DMS153 (cell line): ENCODE measurements around the gene MGAT4A.

Experiments used
- DNase-seq: peaks from one replicate; lab custom pipeline; 2025; lab: John Stamatoyannopoulos, UW

MGAT4A gene

DNA sequence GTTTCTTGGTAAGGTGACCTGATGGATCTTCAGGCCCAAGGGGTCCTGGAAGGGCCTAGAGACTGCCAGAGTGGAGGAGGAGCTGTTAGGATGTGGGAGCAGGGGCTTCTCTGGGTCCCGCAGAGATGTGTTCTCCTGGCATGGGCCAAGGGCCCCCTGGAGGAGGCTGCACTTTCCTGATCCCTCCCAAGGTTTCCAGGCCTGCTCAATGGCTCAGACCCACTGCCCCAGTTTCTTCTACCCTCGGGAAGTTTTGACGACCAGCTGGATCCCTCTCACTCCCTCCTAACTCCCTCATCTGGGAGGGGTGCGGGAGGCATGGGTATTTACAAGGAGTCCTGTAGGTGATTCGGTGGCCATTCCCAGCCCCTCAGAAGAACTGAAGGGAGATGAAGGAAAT lies 158.7 kb downstream of the MGAT4A start:
- DNase-seq, result no peak

DNA sequence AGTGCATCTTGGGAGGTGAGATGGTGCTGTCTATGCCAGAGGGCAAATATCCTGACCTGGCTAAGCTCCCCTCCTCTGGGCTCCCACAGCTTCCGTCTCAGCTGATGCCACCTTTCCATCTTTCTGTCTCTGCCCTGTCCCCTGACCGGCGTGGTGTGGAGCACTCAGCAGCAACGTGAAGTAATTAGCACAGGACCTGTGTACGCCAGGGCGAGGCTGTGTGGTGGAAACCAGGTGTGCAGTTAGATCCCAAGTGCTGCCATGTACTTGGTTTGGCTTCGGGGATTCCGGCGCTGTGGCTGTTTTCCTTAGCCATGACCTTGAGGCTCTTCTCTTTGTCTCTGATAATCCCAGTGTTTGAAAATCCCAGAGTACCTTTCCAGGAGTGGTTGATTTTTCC lies 159.1 kb downstream of the MGAT4A start:
- DNase-seq, result no peak

DNA sequence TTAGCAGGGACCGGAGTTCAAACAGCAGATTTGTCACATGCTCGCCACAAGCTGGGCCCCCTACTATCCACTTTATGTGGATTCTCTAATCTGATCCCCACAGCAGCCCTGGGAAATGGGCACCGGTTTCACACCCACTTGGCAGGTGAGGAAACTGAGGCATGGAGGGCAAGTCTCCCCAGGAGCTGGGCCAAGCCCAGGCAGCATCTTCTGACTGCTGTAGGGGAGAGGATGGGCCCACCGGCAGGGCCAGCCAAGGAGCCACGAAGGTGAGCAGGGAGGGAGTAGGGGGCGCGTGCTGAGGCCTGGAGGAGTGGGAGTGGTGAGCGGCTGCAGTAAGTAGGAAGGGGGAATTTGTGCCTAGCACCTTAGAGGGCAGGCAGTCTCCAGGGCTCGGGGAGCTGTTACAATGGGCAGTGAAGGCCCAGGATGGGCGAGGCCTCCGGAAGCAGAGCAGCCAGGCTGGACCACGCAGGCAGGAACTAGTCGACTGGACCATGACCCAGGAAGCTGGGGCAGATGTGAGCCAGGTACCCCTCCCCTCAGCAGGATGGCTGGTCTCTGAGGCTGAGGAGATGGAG lies 159.7 kb downstream of the MGAT4A start:
- DNase-seq, result no peak

DNA sequence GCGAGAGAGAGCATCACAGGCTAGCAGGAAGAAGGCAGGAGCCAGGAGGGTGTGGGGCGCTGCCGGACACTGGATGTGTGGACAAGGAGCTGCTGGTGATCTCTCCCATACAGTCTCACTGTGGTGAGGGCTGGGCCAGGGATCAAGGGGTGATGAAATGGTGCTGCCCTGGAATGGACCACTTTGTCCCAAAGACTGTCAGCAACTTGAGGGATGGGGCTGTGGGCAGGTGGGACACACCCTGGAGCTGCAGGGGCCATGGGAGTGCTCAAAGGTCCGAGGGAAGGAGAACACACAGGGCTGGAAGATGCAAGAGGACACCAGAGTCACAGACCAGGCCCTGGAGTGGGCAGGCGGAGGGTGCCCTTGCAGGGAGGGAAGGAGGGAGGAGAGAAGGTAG lies 160.6 kb downstream of the MGAT4A start:
- no peak for DNase-seq

DNA sequence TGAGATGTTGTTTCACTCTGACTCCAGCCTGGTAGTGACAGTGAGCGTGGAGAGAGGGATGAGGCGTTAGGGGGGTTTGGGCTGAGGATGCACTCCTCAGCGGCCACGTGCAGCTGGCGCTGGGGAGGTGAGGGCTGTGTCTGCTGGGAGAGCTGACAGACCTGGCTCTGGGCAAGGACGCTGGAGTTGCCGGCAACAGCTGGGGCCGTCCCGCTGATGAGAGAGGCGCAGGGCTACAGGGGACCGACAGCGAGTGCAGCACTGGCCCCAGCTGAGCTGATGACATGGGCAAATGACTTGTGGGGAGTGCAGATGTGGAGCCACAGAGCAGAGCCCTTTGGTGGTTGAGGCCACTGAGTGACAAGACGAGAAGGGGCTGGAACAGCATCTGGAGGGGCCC lies 161.0 kb downstream of the MGAT4A start:
- no peak for DNase-seq

DNA sequence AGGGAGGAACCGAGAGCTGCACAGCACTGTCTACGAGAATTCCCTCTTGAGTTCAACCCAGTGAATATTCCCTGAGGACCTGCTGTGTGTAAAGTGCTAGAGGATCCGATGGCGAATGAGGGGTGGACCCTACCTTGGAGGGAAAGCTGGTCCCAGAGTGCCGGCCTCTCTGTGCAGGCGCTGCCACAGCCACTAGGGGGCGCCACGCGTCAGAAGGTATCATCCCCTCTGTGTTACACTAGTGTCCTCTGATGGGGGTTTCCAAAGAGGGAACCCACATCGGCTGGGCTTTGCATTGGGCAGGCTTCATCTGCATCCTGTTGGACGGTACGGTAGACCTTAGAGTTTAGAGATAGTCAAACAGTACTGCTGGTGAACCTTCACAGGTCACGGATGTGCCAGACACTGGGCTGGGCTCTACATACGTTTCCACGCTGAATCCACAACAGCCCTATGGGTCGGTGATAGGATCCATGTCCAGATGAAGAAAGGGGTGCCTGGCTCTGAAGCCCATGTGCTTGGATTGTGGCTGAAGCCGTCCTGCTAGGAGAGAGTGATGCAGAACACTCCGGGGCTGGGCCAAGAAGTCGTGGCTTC lies 161.6 kb downstream of the MGAT4A start:
- DNase-seq, result no peak
